Upper lobe of left lung (tissue), 4 donors: ENCODE measurements around the gene COL15A1.

Experiments
- CTCF ChIP-seq, 6 experiments: fragments of 450-650 bp in 4 of 6; fragments of 200-600 bp in 2 of 6; sonication (generic) in 2 of 6; IDR thresholded peaks; one replicate each; pipeline ENCODE4 v1.5.1; 2016 to 2019; ENCODE audit warnings: antibody characterized with exemption in 6 of 6
- POLR2A ChIP-seq, 4 donors: fragments of 450-650 bp; IDR thresholded peaks; one replicate each; pipeline ENCODE4 v1.5.1; 2016 to 2017; ENCODE audit warnings: antibody characterized with exemption in 4 of 4, mild to moderate bottlenecking in 2 of 4
- POLR2AphosphoS5 ChIP-seq, 2 donors: sonication (generic); formaldehyde crosslinking; IDR thresholded peaks; one replicate each; pipeline ENCODE4 v1.5.1; 2017; ENCODE audit warnings: antibody characterized with exemption in 2 of 2

DNA sequence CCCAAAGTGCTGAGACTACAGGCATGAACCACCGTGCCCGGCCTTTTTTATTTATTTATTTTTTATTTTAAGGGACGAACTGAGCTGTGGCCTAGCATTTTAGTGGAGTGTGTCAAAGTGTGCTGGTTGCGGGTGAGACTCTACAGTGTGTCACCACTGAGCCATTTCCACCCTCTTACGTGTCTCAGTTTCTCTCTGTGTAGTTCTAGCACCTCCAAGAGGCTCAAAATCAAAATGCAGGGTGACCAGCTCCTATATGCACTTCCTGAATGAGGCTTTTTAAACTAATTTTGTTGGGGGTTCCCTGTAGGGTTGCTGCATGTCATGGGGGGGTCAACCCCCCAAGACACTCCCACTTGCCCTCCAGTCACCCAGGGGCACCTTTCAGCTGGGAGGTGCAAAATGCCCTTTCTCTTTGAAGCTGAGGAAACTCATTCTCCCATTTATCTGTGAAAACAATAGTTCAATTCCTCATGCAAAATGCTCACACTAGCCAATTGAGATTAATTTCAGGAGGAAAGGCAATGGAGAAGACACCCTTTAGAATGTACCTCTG is 69.3 kb downstream of the COL15A1 start:
- no peak for TF ChIP-seq POLR2A (IDR thresholded peaks at IDR 0.05)
- peak in 1 of 6 experiments; percentile 30 for TF ChIP-seq CTCF (IDR thresholded peaks at IDR 0.05)
- no peak for TF ChIP-seq POLR2AphosphoS5 (IDR thresholded peaks at IDR 0.05)
